Gastroesophageal sphincter (tissue), 4 donors: ENCODE measurements around the gene NFATC4. TPM values are rescaled to one million over a fixed set of nuclear protein-coding genes. Genes with fewer than 3 reads are reported as not detected.

Experiments
- ATAC-seq: fragments of 150-250 bp; one replicate; pipeline ENCODE4 v1.9.1; 2016; ENCODE audit warnings: mild to moderate bottlenecking, moderate library complexity
- H3K27ac ChIP-seq, 4 donors: fragments of 200-600 bp; sonication (generic) in 3 of 4; 1 replicate in 3 of 4; 2 replicates in 1 of 4; pipeline ENCODE4 v1.5.1; 2016 to 2019
- H3K27me3 ChIP-seq: fragments of 200-600 bp; sonication (generic); one replicate; pipeline ENCODE4 v1.5.1; 2019
- H3K36me3 ChIP-seq, 2 donors: fragments of 200-600 bp; sonication (generic); one replicate each; pipeline ENCODE4 v1.5.1; 2019; ENCODE audit warnings: control low read depth in 1 of 2
- H3K4me1 ChIP-seq, 3 donors: fragments of 200-600 bp; sonication (generic); 1 replicate in 2 of 3; 2 replicates in 1 of 3; pipeline ENCODE4 v1.5.1; 2016 to 2019; ENCODE audit warnings: control low read depth in 2 of 3
- H3K4me3 ChIP-seq, 2 donors: fragments of 200-600 bp; sonication (generic); one replicate each; pipeline ENCODE4 v1.5.1; 2019; ENCODE audit warnings: mild to moderate bottlenecking in 1 of 2, moderate library complexity in 1 of 2
- H3K9me3 ChIP-seq, 3 donors: fragments of 200-600 bp; sonication (generic); one replicate each; pipeline ENCODE4 v1.5.1; 2017 to 2019; ENCODE audit warnings: control low read depth in 2 of 3
- EP300 ChIP-seq: sonication (generic); formaldehyde crosslinking; IDR thresholded peaks from one replicate; pipeline ENCODE4 v1.6.1; 2017; ENCODE audit warnings: antibody characterized with exemption, mild to moderate bottlenecking
- POLR2A ChIP-seq, 2 donors: fragments of 450-650 bp; IDR thresholded peaks; one replicate each; pipeline ENCODE4 v1.6.1; 2017; ENCODE audit warnings: antibody characterized with exemption in 2 of 2, mild to moderate bottlenecking in 2 of 2, moderate library complexity in 1 of 2
- POLR2AphosphoS5 ChIP-seq: sonication (generic); formaldehyde crosslinking; IDR thresholded peaks from one replicate; pipeline ENCODE4 v1.6.1; 2017; ENCODE audit warnings: antibody characterized with exemption
- WGBS, 2 donors: methylation state at CpG; one replicate each; pipeline ENCODE4 v1.1.5; 2018; ENCODE audit warnings: low coverage in 1 of 2; 5-methylcytosine and 5-hydroxymethylcytosine counted together
- total RNA-seq, 4 donors: library from RNA; depleted of rRNA; stranded (reverse); fragments of >200 nt; gene quantifications; one replicate each; pipeline ENCODE4 v1.1.0, GENCODE V29; 2016
- TF ChIP-seq, protein P1 (sequence below), 4 experiments: fragments of 200-600 bp in 2 of 4; fragments of 450-650 bp in 2 of 4; sonication (generic) in 1 of 4; IDR thresholded peaks; one replicate each; pipeline ENCODE4 v1.5.1; 2017 to 2019; ENCODE audit warnings: antibody characterized with exemption in 4 of 4, mild to moderate bottlenecking in 2 of 4, moderate library complexity in 2 of 4

Gene NFATC4
- total RNA-seq, 4 donors from 2014 or later, result 33.5 to 63.5 (median 57.9) TPM

DNA sequence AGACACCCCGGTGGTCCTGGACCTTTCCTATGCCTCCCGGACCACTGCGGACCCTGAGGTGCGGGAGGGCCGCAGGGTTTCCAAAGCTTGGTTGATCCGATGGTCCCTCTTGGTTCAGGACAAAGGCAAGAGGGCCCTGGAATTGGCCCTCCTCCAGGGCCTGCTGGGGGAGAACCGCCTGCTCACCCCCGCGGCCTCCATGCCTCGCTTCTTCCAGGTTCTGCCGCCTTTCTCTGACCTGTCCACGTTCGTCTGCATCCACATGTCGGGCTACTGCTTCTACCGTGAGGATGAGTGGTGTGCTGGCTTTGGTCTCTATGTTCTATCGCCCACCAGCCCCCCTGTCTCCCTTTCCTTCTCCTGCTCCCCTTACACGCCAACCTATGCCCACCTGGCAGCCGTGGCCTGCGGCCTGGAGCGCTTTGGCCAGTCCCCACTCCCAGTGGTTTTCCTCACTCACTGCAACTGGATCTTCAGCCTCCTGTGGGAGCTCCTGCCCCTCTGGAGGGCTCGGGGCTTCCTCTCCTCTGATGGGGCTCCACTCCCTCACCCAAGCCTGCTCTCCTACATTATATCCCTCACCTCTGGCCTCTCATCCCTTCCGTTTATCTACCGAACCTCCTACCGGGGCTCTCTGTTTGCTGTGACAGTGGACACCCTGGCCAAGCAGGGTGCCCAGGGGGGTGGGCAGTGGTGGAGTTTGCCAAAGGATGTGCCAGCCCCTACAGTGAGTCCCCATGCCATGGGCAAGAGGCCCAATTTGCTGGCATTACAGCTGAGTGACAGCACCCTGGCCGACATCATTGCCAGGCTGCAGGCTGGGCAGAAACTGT, 47.7 kb downstream of the NFATC4 start:
- Histone ChIP-seq H3K36me3 (peaks cover 0 to 49% of the 10 kb centered on the region in 2 donors), H3K27me3 (peaks cover 12% of the 10 kb centered on the region), H3K4me3 (no peak overlapping the region), H3K27ac (no peak overlapping the region), H3K9me3 (no peaks in the 10 kb centered on the region), H3K4me1 (peaks cover 0 to 13% (median 0%) of the 10 kb centered on the region in 3 donors)
- TF ChIP-seq EP300 (no peak), POLR2A (IDR thresholded peaks at IDR 0.05) (no peak), POLR2AphosphoS5 (no peak)
- TF ChIP-seq, protein P1, sequence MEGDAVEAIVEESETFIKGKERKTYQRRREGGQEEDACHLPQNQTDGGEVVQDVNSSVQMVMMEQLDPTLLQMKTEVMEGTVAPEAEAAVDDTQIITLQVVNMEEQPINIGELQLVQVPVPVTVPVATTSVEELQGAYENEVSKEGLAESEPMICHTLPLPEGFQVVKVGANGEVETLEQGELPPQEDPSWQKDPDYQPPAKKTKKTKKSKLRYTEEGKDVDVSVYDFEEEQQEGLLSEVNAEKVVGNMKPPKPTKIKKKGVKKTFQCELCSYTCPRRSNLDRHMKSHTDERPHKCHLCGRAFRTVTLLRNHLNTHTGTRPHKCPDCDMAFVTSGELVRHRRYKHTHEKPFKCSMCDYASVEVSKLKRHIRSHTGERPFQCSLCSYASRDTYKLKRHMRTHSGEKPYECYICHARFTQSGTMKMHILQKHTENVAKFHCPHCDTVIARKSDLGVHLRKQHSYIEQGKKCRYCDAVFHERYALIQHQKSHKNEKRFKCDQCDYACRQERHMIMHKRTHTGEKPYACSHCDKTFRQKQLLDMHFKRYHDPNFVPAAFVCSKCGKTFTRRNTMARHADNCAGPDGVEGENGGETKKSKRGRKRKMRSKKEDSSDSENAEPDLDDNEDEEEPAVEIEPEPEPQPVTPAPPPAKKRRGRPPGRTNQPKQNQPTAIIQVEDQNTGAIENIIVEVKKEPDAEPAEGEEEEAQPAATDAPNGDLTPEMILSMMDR (IDR thresholded peaks at IDR 0.05), result no peak
- 68 to 77% methylated on average over 11 to 13 of the region's 25 CpGs for WGBS, 2 donors
- ATAC-seq, result no peak

DNA sequence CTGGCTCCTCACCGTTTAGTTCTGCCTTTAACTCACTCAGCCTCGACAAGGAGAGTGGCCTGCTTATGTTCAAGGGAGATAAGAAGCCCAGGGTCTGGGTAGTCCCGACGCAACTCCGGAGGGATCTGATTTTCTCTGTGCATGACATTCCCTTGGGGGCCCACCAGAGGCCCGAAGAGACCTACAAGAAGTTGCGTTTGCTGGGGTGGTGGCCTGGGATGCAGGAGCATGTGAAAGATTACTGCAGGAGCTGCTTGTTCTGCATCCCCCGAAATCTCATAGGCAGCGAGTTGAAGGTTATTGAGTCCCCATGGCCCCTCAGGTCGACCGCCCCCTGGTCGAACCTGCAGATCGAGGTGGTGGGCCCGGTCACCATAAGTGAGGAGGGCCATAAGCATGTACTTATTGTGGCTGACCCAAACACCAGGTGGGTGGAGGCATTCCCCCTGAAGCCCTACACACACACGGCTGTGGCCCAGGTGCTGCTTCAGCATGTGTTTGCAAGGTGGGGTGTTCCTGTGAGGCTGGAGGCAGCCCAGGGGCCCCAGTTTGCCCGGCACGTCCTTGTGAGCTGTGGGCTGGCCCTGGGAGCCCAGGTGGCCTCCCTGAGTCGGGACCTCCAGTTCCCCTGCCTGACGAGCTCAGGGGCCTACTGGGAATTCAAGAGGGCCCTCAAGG, 48.4 kb downstream of the NFATC4 start:
- no peak for TF ChIP-seq POLR2A (IDR thresholded peaks at IDR 0.05)
- no peak for TF ChIP-seq POLR2AphosphoS5
- TF ChIP-seq, protein P1 (IDR thresholded peaks at IDR 0.05), result no peak
- TF ChIP-seq EP300, result no peak
- WGBS, 2 donors, result 42 to 75% methylated on average over 2 to 4 of the region's 19 CpGs

DNA sequence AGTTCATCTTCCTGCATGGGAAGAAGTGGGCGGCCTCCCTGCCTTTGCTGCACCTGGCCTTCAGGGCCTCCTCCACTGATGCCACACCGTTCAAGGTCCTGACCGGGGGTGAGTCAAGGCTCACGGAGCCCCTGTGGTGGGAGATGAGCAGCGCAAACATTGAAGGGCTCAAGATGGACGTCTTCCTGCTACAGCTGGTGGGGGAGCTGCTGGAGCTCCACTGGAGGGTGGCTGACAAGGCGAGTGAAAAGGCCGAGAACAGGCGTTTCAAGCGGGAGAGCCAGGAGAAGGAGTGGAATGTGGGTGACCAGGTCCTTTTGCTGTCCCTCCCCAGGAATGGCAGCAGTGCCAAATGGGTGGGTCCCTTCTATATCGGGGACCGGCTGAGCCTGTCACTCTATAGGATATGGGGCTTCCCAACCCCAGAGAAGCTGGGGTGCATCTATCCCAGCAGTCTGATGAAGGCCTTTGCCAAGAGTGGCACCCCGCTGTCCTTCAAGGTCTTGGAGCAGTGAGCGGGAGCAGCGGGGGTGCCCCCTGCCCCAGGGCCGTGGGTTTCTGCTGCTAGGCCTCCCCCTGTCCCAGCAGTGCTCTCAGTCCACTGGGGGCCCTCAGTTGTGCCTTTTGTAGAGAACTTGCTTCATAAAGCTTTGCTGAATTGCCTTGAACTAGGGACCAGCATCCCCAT, 49.1 kb downstream of the NFATC4 start:
- ATAC-seq, result no peak
- peaks cover 0 to 38% of the 10 kb centered on the region in 2 donors for H3K36me3 ChIP-seq
- TF ChIP-seq POLR2A (IDR thresholded peaks at IDR 0.05), result no peak
- TF ChIP-seq, protein P1 (IDR thresholded peaks at IDR 0.05), result no peak
- no peak for TF ChIP-seq POLR2AphosphoS5
- TF ChIP-seq EP300, result no peak
- H3K9me3 ChIP-seq, result no peaks in the 10 kb centered on the region
- no peak overlapping the region for H3K27ac ChIP-seq
- H3K4me3 ChIP-seq, result no peak overlapping the region
- WGBS, 2 donors, result 67 to 80% methylated on average over 2 to 6 of the region's 16 CpGs
- H3K4me1 ChIP-seq, result peaks cover 0 to 13% (median 0%) of the 10 kb centered on the region in 3 donors
- H3K27me3 ChIP-seq, result peaks cover 25% of the 10 kb centered on the region

More for the DNA sequence above, 48.4 kb downstream of the NFATC4 start:
- H3K36me3 ChIP-seq, result peaks cover 0 to 42% of the 10 kb centered on the region in 2 donors
- H3K4me3 ChIP-seq, result no peak overlapping the region
- no peaks in the 10 kb centered on the region for H3K9me3 ChIP-seq
- no peak for ATAC-seq
- H3K27ac ChIP-seq, result no peak overlapping the region
- peaks cover 18% of the 10 kb centered on the region for H3K27me3 ChIP-seq
- H3K4me1 ChIP-seq, result peaks cover 0 to 13% (median 0%) of the 10 kb centered on the region in 3 donors

DNA sequence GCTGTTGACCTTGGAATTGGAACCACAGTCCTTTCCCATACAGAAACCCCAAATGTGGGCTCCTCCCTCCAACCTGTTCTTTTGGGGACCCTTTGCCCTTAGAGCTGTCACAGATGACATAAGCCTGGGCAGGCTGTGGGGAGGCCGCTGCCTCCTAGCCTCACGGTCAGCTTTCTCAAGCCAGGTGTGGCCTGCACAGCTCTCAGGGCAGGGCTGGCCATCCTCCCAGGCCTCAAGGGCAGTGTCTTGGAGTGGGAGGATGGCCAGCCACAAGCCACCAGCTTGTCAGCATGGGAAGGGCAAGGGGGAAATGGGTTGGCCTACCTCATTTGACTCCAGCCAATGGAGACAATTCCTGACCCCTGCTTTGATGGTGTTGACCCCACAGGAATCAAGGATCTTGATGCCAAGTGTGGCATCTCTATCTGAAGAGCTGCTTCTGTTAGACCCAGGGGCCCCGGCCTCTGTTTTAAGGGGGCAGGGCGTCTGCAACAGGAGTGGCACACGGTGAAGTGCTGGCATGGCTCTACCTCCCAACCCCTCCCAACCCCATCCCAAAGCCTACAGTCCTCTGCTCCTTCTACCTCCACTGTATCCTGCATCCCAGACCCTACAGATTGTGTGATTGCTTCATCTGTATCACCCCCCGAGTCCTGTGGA, 50.0 kb downstream of the NFATC4 start:
- no peak overlapping the region for H3K4me3 ChIP-seq
- no peaks in the 10 kb centered on the region for H3K9me3 ChIP-seq
- H3K36me3 ChIP-seq, result peaks cover 0 to 31% of the 10 kb centered on the region in 2 donors
- TF ChIP-seq POLR2AphosphoS5, result no peak
- TF ChIP-seq, protein P1 (IDR thresholded peaks at IDR 0.05), result no peak
- no peak for TF ChIP-seq EP300
- no peak for TF ChIP-seq POLR2A (IDR thresholded peaks at IDR 0.05)
- 71 to 78% methylated on average over 1 to 4 of the region's 6 CpGs for WGBS, 2 donors
- peaks cover 0 to 13% (median 0%) of the 10 kb centered on the region in 3 donors for H3K4me1 ChIP-seq
- H3K27ac ChIP-seq, result no peak overlapping the region
- ATAC-seq, result no peak
- peaks cover 29% of the 10 kb centered on the region for H3K27me3 ChIP-seq
